ENCODE data around the gene ZC3H12D. TPM values are rescaled to one million over a fixed set of nuclear protein-coding genes. Genes with fewer than 3 reads are reported as not detected.

Gene ZC3H12D
- total RNA-seq, 1 experiment from 2014 or later: 0.03 TPM

GRCh38 chr6:149493761-149494320 lies 9.0 kb upstream of the ZC3H12D start:
- DNase-seq: no peak
- Histone ChIP-seq H3K4me3 (no peak overlapping the region), H3K9me3 (no peaks in the 10 kb centered on the region)

GRCh38 chr6:149492798-149493343 lies 8.1 kb upstream of the ZC3H12D start:
- Histone ChIP-seq H3K4me3 (no peak overlapping the region), H3K27me3 (no peaks in the 10 kb centered on the region), H3K36me3 (no peaks in the 10 kb centered on the region), H3K9me3 (no peaks in the 10 kb centered on the region)
- DNase-seq: no peak

More at GRCh38 chr6:149493761-149494320, 9.0 kb upstream of the ZC3H12D start:
- Histone ChIP-seq H3K27me3 (no peaks in the 10 kb centered on the region), H3K36me3 (no peaks in the 10 kb centered on the region)

- no peak for DNase-seq
- H3K9me3 ChIP-seq: no peaks in the 10 kb centered on the region
- H3K36me3 ChIP-seq: no peaks in the 10 kb centered on the region
- H3K27me3 ChIP-seq: no peaks in the 10 kb centered on the region
- no peak overlapping the region for H3K4me3 ChIP-seq
These were observed 5.2 kb upstream of the ZC3H12D start for GRCh38 chr6:149489967-149490366.

- no peaks in the 10 kb centered on the region for H3K27me3 ChIP-seq
- no peak for DNase-seq
These were observed 4.0 kb upstream of the ZC3H12D start for GRCh38 chr6:149488815-149489214.

GRCh38 chr6:149487316-149487715 lies 2.5 kb upstream of the ZC3H12D start:
- no peaks in the 10 kb centered on the region for H3K27me3 ChIP-seq
- no peak overlapping the region for H3K4me3 ChIP-seq
- DNase-seq: no peak
- no peaks in the 10 kb centered on the region for H3K36me3 ChIP-seq
- H3K9me3 ChIP-seq: no peaks in the 10 kb centered on the region

More at GRCh38 chr6:149488815-149489214, 4.0 kb upstream of the ZC3H12D start:
- H3K36me3 ChIP-seq: no peaks in the 10 kb centered on the region
- H3K9me3 ChIP-seq: no peaks in the 10 kb centered on the region
- H3K4me3 ChIP-seq: no peak overlapping the region

GRCh38 chr6:149483849-149484655 lies 762 bp downstream of the ZC3H12D start:
- Histone ChIP-seq H3K36me3 (no peaks in the 10 kb centered on the region), H3K9me3 (no peaks in the 10 kb centered on the region), H3K27me3 (no peaks in the 10 kb centered on the region), H3K4me3 (no peak overlapping the region)
- DNase-seq: no peak

GRCh38 chr6:149483334-149483725 lies 1.5 kb downstream of the ZC3H12D start:
- Histone ChIP-seq H3K27me3 (no peaks in the 10 kb centered on the region), H3K36me3 (no peaks in the 10 kb centered on the region), H3K4me3 (no peak overlapping the region), H3K9me3 (no peaks in the 10 kb centered on the region)
- DNase-seq: no peak

- Histone ChIP-seq H3K4me3 (no peak overlapping the region), H3K27me3 (no peaks in the 10 kb centered on the region), H3K9me3 (no peaks in the 10 kb centered on the region), H3K36me3 (no peaks in the 10 kb centered on the region)
- DNase-seq: no peak
These were observed 2.1 kb downstream of the ZC3H12D start for GRCh38 chr6:149482545-149483333.

- DNase-seq: no peak
- Histone ChIP-seq H3K9me3 (no peaks in the 10 kb centered on the region), H3K27me3 (no peaks in the 10 kb centered on the region), H3K4me3 (no peak overlapping the region), H3K36me3 (no peaks in the 10 kb centered on the region)
These were observed 4.1 kb downstream of the ZC3H12D start for GRCh38 chr6:149480502-149481280.

GRCh38 chr6:149478631-149479314 lies 6.0 kb downstream of the ZC3H12D start:
- H3K9me3 ChIP-seq: no peaks in the 10 kb centered on the region
- no peak overlapping the region for H3K4me3 ChIP-seq
- H3K36me3 ChIP-seq: no peaks in the 10 kb centered on the region
- no peaks in the 10 kb centered on the region for H3K27me3 ChIP-seq
- DNase-seq: no peak

GRCh38 chr6:149477544-149477943 lies 7.3 kb downstream of the ZC3H12D start:
- DNase-seq: no peak
- Histone ChIP-seq H3K27me3 (no peaks in the 10 kb centered on the region), H3K36me3 (no peaks in the 10 kb centered on the region), H3K9me3 (no peaks in the 10 kb centered on the region), H3K4me3 (no peak overlapping the region)

- Histone ChIP-seq H3K9me3 (no peaks in the 10 kb centered on the region), H3K36me3 (no peaks in the 10 kb centered on the region), H3K27me3 (no peaks in the 10 kb centered on the region), H3K4me3 (no peak overlapping the region)
- DNase-seq: no peak
These were observed 7.9 kb downstream of the ZC3H12D start for GRCh38 chr6:149476789-149477455.

GRCh38 chr6:149474108-149474935 lies 10.5 kb downstream of the ZC3H12D start:
- Histone ChIP-seq H3K36me3 (no peaks in the 10 kb centered on the region), H3K4me3 (no peak overlapping the region), H3K9me3 (no peaks in the 10 kb centered on the region), H3K27me3 (no peaks in the 10 kb centered on the region)
- DNase-seq: no peak

- H3K9me3 ChIP-seq: no peaks in the 10 kb centered on the region
- DNase-seq: peak; percentile 76
- H3K27me3 ChIP-seq: no peaks in the 10 kb centered on the region
- H3K36me3 ChIP-seq: no peaks in the 10 kb centered on the region
- H3K4me3 ChIP-seq: no peak overlapping the region
These were observed 11.4 kb downstream of the ZC3H12D start for GRCh38 chr6:149473080-149474052.
